ENCODE results near the gene TRIM40. TPM values are rescaled to one million over a fixed set of nuclear protein-coding genes. Genes with fewer than 3 reads are reported as not detected.

Gene TRIM40
- total RNA-seq, result not detected in 2 replicates

GRCh38 chr6:30135757-30136156 is at the start of gene TRIM40:
Gene TRIM40, plus strand, starts transcription at chr6:30136140. Its CDS starts 897 bp downstream, at chr6:30137037.

GRCh38 chr6:30113003-30113759 is 22.8 kb upstream of the TRIM40 start, which contains the start of gene TRIM31:
Gene TRIM31, minus strand, starts transcription at chr6:30113090. Its CDS starts 285 bp downstream, at chr6:30112805.

GRCh38 chr6:30160785-30161531 is 25.0 kb downstream of the TRIM40 start, which contains the start of gene TRIM10:
Gene TRIM10, minus strand, starts transcription at chr6:30161211. Its CDS starts 353 bp downstream, at chr6:30160858.

DNA sequence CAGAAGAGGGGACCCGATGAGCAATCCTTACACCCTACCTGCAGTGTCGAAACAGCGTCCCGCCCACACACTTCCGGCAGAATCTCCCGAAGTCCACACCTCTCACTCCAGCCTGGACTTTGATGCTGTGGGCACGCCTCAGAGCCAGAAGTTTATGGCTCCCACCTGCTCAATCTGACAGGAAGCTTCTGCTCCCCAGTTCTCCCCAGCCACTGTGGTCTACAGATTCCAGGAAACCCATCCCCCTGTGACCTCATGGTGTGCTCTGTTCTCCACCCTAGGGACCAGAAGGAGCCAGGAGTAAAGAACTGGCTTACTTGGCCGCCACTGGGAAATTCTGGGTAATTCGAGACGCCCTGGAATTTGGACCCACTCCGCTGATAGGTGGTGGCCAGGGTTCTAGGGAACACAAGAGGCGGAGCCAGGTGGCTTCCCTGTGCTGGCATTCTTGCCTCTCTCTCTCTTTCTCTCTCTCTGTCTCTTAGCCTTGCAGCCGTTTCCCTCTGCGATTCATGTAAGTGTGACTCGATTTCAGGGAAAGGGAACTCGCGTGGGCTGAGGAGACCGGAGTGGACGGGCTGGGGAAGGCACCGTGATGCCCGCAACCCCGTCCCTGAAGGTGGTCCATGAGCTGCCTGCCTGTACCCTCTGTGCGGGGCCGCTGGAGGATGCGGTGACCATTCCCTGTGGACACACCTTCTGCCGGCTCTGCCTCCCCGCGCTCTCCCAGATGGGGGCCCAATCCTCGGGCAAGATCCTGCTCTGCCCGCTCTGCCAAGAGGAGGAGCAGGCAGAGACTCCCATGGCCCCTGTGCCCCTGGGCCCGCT is 27.4 kb downstream of the TRIM40 start, which contains the start of gene TRIM15:
TSS of gene TRIM15 (plus strand) at position 457 of the 828 bp plus-strand sequence. CDS start at position 596, 139 bp downstream.

Other genes with a start within 250 kb of the TRIM40 start
- gene HLA-A, start 193.6 kb upstream of the TRIM40 start, total RNA-seq, result 626 and 755 TPM in 2 replicates
- gene POLR1H, start 74.9 kb upstream of the TRIM40 start, total RNA-seq, result 25.7 and 51.3 TPM in 2 replicates
- gene PPP1R11, start 68.9 kb upstream of the TRIM40 start, total RNA-seq, result 32.4 and 42.3 TPM in 2 replicates
- gene RNF39, start 60.4 kb upstream of the TRIM40 start, total RNA-seq, result not detected in 2 replicates
- not detected in 2 replicates for gene TRIM31, start 23.1 kb upstream of the TRIM40 start, total RNA-seq
- not detected in 2 replicates for gene TRIM10, start 25.1 kb downstream of the TRIM40 start, total RNA-seq
- not detected in 2 replicates for gene TRIM15, start 27.4 kb downstream of the TRIM40 start, total RNA-seq
- gene TRIM26, start 77.3 kb downstream of the TRIM40 start, total RNA-seq, result 26.5 and 30.5 TPM in 2 replicates
- gene TRIM39, start 190.8 kb downstream of the TRIM40 start, total RNA-seq, result 8.9 and 9.4 TPM in 2 replicates
- 45.8 and 56.3 TPM in 2 replicates for gene RPP21, start 209.0 kb downstream of the TRIM40 start, total RNA-seq